Right forelimb (tissue), 1 donor: ENCODE results near the gene ATP7A.

Experiments used
- DNase-seq: peaks from one replicate; pipeline ENCODE4 v3.0.0-alpha.2; 2018

ATP7A gene

DNA sequence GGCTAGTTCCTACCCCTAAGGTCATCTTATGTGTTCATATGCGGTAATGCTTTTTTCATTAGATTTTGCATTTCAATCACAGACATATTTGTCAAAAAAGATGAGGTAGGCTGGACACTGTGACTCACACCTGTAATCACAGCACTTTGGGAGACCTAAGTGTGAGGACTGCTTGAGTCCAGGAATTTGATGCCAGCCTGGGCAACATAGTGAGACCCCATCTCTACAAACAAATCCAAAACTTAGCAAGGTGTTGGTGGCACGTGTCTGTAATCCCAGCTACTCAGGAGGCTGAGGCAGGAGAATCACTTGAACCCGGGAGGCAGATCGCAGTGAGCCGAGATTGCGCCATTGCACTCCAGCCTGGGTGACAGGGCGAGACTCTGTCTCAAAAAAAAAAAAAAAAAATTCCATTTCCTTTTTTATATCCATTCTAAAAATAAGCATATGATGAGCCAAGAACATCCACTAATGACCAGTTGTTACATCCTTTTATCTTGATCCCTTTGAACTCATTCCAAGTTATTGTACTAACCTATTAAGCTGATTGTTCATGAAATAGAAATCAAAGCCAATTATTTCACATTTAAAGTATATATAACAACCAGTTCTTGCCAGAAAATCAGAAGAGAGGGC is 35.5 kb downstream of the ATP7A start:
- DNase-seq: no peak

GRCh38 chrX:77946571-77946970 is 36.1 kb downstream of the ATP7A start:
- no peak for DNase-seq

DNA sequence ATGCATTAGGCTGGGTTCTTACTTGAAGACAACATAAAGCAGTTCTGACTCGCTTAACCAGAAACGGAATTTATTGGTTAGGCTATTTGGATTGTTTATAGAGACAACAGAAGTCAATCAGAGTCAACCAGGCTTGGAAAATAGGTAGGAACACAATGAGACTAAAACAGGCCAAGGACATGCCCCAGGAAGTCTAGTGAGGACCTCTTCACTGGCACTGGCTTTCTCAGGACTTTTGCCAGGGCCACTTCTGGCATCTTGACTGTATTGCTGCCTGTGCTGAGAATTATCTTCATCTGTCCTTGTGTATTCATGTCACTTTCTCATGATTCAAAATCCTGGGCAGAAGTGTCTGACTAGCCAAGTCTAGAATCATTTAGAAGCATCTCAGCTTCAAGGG is 39.3 kb downstream of the ATP7A start:
- DNase-seq: no peak

- no peak for DNase-seq
Observed at GRCh38 chrX:77952173-77952572, 41.7 kb downstream of the ATP7A start.

DNA sequence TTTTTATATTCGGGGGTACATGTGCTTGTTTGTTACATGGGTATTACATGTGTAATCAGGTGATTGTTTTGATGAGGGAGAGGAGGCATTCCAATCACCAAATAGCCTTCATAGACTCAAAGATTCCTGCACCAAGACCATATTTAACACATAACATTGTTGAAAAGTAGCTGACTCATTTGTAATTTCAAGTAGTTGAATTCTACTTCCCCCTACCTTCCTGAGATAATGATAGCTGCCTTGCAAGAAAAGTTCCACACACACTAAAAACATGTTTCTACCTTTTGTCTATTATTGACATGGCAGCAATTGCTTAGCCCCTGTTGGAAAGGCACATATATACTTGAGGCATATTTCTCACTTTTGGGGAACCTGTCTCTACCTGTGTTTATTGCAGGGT is 42.8 kb downstream of the ATP7A start:
- no peak for DNase-seq

DNA sequence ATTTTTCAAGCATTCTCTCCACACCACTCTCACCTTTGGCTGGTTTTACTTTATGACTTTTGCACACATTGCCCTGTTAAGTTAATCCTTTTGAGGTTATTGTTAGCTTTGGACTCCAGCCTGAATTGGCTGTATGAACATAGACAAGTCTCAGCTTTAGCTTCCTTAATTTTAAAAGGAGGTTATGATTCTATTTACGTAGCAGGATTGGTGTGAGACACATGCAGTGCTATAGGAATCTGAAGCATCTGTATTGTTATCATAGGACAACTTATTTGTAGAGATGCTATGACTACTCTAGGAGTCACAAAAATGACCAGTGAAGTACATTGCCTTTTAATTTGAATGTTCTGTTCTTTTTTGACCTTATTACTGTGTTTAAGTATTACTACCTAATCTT is 43.2 kb downstream of the ATP7A start:
- DNase-seq: no peak

- no peak for DNase-seq
Observed at GRCh38 chrX:77960567-77960966, 50.1 kb downstream of the ATP7A start.

- no peak for DNase-seq
Observed at GRCh38 chrX:77961063-77961462, 50.6 kb downstream of the ATP7A start.

DNA sequence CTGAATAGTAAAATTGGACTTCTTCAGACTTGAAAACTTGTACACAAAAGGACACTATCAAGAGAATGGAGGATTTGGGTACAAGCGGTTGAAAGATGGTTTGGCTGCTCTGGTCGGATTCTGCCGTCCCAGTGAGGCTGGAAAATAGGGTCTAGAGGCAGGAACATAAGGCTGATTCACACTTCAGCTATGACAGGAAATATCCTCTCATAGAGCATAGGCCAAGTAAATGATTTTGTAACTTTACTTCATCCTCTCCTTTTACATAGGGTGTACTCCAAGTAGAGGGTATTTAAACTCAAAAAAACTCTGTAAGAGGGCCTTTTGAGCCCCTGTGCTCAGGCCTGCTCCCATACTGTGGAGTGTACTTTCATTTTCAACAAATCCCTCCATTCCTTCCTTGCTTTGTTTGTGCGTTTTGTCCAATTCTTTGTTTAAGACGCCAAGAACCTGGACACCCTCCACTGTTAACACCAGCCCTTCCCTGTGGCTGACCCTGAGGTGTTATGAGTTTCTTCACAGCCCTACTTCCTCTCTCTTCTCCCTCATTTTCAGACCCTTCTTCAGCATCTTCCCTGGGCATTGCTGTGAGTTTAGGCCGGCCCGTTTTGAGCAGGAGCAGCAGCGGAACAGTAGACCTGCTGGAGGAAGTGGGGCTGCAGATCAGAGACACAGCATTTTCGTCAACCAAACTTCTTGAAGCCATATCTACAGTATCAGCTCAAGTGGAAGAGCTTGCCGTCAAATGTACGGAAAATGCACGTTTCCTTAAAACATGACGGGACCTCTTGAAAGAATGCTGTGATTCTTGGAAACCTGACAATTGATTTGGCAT is 51.8 kb downstream of the ATP7A start:
- no peak for DNase-seq

- no peak for DNase-seq
Observed at GRCh38 chrX:77966361-77966760, 55.9 kb downstream of the ATP7A start.

- no peak for DNase-seq
Observed at GRCh38 chrX:77967631-77968030, 57.1 kb downstream of the ATP7A start.

DNA sequence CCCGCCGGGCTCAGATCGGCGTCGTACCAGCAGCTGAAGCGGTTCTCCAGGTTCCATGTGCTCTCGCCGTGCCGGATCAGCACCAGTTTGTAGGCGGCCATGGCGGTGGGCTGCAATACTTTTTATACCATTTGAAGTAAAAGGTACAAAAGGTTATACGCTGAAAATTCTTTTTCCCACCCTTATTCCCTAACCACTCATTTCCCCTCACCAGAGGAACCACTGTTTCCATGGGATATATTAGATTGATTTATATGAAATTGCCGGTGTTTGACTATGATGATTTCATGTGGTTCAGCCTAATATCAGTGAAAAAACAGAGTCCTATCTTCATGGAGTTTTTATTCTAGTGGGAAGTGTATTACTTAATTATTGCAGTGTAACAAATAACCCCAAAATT is 59.0 kb downstream of the ATP7A start, which contains the start of gene PGAM4:
PGAM4 (minus strand) TSS at position 101 of the 400 bp plus-strand sequence; CDS start at position 101, 0 bp downstream.
- DNase-seq: no peak

- no peak for DNase-seq
Observed at GRCh38 chrX:77975755-77976154, 65.3 kb downstream of the ATP7A start.

GRCh38 chrX:77977095-77977494 is 66.6 kb downstream of the ATP7A start:
- no peak for DNase-seq

GRCh38 chrX:77977518-77977917 is 67.0 kb downstream of the ATP7A start:
- DNase-seq: no peak

DNA sequence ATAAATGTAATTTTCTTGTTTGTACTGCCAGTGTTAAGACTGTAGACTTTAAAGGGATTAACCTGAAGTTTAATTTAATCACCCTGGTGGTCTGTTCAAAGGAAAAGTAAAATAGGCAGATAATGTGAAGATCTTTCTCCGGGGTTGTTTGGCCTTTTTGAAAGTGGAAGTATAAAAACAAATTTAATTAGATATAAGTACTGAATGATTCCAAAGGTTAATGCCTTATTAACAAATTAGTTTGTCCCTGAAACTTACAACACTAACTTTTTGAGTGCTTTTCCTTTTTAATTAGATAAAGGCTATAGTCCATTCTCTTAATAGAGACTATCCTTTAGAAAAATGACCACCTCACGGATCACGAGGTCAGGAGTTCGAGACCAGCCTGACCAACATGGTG is 69.4 kb downstream of the ATP7A start:
- no peak for DNase-seq

GRCh38 chrX:78011846-78012245 is 101.4 kb downstream of the ATP7A start:
- DNase-seq: no peak

GRCh38 chrX:78019586-78020483 is 109.3 kb downstream of the ATP7A start:
- no peak for DNase-seq

- DNase-seq: no peak
Observed at GRCh38 chrX:78024349-78025059, 114.0 kb downstream of the ATP7A start.

DNA sequence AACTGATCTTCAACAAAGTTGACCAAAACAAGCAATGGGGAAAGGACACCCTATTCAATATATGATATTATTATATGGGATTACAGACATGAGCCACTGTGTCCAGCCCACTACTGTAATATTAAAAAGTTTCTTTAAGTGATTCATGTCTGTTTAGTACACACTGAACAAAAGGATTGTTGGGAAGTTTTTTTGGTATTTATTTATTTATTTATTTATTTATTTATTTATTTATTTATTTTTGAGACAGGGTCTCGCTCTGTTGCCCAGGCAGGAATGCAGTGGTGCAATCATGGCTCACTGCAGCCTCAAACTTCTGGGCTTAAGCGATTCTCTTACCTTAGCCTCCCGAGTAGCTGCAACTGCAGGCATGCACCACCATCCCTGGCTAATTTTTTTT is 117.3 kb downstream of the ATP7A start:
- DNase-seq: no peak

DNA sequence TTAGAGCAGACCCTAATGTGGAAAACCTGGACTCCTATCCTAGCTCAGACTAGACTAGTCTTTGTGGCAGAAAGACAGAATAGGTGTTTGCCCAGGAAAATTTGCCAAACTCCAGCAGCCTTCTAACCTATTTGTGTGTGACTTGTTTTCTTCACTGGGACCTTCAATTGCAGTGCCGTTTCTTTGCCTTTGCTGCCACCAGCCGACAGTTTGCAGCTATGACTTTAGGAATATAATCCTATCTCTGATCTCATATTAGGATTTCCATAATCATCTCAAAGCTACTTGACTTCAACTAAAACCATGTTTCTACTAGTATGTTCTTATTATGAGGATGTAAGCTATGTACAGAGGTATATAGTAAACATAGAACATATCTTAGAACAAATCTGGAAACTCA is 119.2 kb downstream of the ATP7A start:
- no peak for DNase-seq

DNA sequence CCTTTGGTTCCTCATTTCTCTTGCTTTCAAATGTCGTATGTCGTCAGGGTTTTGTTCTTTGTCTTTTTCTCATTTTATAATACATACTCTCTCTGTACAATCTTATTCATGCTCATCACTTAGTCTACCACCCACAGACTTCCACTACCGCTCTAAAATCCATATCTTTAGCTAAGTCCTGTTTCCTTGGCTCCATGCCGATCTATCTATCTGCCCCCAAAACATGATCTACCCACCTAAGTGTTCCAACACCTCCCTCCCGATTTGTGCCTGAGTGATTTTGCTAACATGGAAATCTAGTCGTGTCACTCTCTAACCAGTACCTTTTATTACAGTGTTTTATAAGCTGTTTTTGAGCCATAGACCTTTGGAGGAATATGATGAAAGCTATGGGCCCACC is 124.6 kb downstream of the ATP7A start:
- DNase-seq: no peak

- no peak for DNase-seq
Observed at GRCh38 chrX:78037881-78038280, 127.4 kb downstream of the ATP7A start.
